GM21576 (cell line): ENCODE data around the gene PAN3.

Experiments
- ATAC-seq: cut with Tn5 transposase; IDR thresholded peaks from one replicate; pipeline ENCODE4 v1.9.1; 2021; ENCODE audit warnings: mild to moderate bottlenecking, moderate library complexity; ENCODE audit not compliant: unreplicated experiment

Gene PAN3

GRCh38 chr13:28299916-28300315 is 161.6 kb downstream of the PAN3 start:
- no peak for ATAC-seq

DNA sequence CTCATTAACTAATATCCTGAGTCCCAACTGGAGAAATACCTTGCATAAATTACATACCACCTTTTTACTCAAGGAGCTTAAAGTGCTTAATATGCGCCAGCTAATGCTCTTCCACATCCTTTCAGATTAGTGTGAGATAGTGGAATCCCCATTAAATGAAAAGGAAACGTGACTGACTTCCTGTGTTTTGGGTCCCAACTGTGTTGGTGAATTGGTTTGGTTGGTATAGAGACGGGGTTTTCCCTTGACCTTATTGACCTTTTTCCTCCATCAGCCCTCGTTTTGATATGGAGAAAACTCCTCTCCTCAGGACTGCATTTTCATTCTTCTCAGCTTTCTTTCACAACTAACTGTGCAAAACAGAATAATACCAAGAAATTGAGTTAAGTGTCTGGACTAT is 163.5 kb downstream of the PAN3 start:
- no peak for ATAC-seq

DNA sequence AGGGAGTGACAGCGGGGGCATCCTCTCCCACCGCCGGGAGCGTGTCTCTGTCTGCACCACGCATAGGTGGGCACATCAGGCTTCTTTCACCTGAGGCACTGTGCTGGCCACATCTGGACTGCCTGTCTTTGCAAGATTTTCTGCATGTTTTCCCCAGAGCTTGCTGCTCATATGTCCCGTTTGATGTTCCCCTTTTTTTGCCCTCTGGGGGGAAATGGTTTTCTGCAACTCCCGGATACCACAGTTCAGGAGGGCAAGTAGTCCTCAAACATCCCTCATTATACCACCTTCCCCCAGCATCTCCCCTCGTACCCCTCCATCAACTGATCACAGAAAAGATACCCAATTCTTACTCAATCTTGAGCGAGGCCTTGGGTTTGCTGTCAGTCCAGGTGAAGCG is 168.0 kb downstream of the PAN3 start:
- ATAC-seq: no peak

DNA sequence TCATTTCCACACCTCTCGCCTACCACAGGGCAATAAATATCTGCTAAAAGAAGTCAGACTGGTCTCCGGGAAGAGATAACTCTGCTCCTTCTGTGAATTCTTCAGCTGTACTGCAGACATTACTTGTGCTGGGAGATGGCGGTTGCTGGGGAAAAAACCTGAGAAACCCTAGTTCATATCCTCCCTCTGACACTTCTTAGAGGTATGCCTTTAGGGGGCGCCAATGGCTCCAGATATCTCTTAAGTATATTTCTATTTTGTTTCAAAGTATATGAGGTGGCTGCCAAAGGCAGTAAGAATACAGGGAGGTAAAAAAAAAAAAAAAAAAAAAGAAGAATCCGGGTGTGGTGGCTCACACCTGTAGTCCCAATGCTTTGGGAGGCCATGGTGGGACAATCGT is 175.2 kb downstream of the PAN3 start:
- ATAC-seq: no peak

DNA sequence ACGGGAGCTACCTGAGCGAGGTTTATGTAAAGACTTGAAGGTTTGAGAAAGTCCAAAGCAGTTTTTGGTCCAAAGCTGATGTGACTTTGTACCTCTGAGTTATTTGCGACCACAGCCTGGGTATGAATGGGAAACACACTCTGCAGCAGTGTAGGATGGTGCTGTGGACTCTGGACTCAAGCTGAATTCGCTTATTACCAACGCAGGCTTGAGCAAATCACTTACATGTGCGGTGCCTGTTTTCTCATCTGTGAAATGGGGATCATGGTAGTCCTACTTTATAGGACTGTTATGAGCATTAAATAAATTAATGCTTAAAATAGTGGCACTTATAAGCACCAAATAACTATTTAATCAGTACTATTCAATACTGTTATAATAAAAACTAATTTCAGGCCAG is 176.5 kb downstream of the PAN3 start:
- ATAC-seq: no peak

- ATAC-seq: no peak
Observed at GRCh38 chr13:28316129-28316528, 177.8 kb downstream of the PAN3 start.

- no peak for ATAC-seq
Observed at GRCh38 chr13:28316836-28317235, 178.5 kb downstream of the PAN3 start.

- ATAC-seq: no peak
Observed at GRCh38 chr13:28318496-28318895, 180.2 kb downstream of the PAN3 start.

DNA sequence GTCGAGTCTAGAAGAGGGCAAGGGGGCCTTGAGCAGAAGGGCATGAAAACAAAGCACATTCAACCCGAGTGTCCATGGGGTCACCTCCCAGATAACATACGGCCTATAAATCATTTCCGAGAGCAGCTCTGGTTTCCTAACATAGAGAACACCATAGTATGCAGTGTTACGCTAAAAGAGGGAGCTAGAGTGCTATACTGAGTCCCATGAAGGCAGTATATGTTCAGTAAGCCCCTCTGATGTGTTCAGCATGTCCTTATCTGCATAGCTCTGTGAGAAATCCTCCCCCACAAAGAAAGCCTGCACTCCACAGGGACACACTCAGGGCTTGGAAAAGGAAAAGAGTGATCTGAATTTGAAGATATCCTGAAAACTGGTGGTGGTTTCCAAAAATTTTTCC is 181.2 kb downstream of the PAN3 start:
- ATAC-seq: no peak

DNA sequence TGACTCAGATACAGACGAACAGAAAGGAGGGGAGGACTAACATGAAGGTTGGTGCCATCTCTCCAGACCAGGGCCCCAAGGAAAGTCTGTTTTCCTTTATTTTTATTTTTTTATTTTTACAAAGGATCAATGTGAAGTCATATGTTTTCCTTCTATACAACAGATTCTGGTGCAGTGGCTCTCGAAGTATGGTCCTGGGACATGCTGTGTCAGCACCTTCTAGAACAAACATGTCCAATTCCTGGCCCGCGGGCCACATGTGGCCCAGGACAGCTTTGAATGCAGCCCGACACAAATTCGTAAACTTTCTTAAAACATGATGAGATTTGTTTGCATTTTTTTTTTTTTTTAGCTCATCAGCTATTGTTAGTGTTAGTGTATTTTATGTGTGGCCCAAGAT is 181.9 kb downstream of the PAN3 start:
- ATAC-seq: no peak

- ATAC-seq: no peak
Observed at GRCh38 chr13:28320884-28321574, 182.7 kb downstream of the PAN3 start.

- no peak for ATAC-seq
Observed at GRCh38 chr13:28321756-28322155, 183.4 kb downstream of the PAN3 start.

DNA sequence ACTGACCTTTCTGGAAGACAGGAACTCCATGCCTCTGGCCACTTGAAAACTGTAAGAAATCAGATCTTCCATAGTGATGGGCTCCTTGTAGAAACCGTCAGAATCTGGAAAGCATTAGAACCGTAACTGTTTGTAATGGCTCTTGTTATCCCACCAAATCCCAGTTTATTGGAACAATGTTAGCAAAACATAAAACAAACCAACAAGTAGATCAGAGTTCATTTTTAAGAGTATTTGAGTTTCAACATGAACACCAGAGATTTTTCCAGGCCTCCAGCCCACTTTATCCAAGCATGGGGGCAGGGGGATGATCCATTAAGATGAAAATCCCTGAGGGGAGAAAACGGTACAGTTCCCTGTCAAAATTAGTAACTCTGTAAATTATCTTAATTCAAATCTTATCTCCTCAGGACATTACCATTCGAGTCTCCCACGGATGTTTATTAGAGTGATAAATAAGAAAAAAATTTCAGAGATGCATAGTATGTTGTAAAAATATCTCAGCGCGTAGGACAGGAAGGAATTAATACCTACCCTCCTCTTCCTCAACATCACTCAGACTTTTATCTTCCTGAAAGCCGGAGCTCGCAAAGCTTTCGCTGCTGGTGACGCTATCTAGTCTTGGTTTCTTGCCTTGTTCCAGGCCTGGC is 184.0 kb downstream of the PAN3 start:
- no peak for ATAC-seq

GRCh38 chr13:28324181-28324789 is 185.9 kb downstream of the PAN3 start:
- no peak for ATAC-seq

DNA sequence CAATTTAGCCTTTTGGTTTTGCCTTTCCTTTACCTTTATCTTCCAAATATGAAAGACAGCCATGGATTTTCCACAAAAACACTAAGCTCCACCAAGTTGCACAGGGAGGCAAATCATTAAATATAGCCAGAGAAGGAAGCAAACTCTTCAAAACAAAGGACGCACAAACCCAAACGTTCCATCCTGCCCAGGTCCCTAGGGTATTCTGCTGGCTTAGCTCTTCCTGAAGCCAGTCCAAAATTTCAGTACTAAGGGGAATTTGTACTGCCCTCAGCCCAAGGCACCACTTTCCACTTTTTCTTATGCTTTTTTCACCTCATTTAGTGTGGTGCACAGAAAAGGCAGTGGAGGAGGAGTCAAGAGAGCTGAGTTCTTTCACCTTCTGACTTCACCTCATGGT is 186.7 kb downstream of the PAN3 start:
- ATAC-seq: no peak

- no peak for ATAC-seq
Observed at GRCh38 chr13:28326056-28326455, 187.7 kb downstream of the PAN3 start.

DNA sequence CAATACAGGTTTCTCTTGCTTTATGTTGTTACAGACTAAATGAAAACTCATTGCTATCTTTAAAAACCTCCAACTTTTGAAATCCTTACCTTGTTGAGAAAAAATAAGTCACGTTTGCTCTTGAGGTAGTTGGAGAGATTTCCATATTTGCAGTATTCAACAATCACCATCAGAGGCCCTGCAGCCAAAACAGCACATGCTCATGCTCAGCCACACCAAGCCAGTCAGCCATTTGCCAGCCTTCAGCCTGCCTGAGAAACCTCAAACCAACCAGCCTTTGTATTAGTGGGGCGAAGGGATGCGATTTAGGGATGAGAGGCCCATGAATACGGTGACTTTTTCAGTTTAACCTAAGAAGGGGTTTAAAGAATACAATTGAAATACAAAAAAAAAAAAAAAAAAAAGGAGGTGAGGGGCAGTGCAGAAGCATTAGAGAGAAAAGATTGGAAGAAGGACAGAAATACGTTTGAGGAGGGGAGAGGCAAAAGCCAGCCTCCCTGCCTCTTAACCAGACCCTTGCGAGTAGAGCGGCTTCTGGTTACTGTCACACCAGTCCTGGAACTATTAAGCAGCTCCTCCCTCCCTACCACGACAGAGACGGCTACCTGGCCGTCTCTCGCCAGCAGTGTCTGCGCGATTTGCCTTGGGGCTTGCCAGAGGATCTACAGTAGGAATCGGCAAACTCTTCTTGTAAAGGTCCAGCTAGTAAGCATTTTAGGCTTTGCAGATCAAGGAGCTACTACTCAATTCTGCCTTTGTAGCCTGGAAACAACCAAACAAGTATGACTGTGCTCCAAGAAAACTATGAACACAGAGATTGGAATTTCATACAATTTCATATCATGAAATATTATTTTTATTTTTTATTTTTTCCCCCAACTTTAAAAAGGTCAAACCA is 189.3 kb downstream of the PAN3 start:
- no peak for ATAC-seq

- ATAC-seq: no peak
Observed at GRCh38 chr13:28328271-28328607, 189.9 kb downstream of the PAN3 start.

DNA sequence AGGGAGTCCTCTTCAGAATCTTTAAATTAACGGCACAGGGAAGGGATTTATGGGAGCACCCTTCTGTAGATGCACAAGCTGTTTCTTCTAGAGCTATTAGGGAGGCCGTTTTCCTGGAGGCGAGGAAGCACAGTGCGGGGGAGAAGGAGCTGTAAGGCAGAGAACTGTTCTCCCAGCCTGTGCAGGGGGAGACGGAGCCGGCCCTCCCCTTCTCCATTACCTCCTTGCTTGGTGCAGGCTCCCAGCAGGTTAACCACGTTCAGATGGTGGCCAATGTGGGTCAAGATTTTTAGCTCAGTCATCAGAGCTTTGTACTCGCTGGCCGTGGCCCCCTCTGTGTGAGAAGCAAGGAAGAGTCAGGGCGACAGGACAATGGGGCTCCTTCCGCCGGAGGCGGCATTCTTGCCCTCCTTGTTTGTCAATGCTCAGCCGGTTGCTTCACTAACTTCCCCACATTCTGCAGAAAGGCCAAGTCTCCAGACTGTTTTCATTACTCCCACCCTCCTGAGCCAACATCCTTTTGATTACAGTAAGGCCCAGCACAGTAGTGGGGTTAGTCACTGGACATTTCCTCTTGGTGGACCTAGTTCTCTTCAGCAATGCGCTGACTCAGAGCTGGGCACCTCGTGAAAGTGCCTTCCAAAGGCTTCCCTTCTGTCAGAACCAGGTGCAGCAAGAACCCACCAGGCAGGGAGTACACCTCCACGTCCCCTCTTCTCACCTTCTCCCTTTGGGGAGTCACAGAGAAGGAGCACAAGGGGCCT is 191.2 kb downstream of the PAN3 start:
- ATAC-seq: no peak

DNA sequence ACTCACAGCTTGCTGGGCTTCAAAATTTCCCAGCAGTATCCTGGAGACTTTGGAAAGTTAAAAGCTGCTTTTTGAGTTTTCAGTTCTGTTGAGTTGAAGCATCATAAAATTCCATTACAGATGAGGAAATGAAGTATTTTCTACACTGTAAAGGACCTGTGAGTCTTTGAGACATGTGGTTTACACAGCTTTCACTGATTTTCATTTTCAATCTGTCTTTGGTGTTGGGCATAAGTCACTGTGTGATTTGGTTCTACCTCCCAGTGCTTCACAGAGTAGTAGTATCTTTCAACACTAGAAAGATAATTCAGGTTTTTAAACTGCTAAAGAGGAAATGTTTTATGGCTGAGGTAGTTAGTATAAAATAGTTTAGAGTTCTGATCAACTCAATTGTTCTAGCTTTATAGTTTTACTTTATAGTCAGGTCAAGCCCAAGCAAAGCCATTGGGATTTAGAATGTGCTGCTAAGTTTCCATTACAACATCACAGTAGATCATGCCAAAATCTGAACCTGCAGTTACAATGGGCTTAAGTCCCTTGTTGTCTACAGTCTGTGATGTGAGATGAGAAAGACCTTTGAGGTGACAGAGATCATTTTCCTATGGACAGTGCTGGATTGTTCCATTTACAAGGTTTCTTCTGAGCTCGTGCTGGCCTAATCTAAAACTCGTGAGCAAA is 195.0 kb downstream of the PAN3 start:
- no peak for ATAC-seq
